ENCODE data around the gene SPECC1L.

DNA sequence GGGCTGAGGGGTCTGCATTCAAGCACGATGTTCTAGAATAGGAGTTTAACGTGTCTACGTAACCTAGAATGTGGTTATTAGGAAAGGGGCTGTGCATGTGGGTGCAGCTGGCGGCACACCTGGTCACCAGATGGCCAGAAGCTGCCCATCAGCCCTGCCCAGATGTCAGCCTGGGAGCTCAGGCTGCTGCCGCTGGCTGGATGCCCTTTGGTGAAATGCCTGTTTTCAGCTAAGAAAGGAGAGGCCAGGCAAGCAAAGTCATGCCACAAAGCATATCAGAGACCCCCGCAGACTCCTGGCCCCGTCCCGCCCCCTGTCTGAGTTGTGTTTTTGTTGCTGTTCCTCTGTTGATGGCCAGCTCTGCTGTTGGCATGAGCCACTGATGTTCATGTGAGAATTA, 145.5 kb downstream of the SPECC1L start:
- TF ChIP-seq SRF (IDR thresholded peaks at IDR 0.05; ENCODE audit: low read depth in 2 of 2, low read length in 2 of 2) = no peak
- TF ChIP-seq MYC (IDR thresholded peaks at IDR 0.05; ENCODE audit: insufficient read depth, insufficient read length, insufficient replicate concordance, low read length, severe bottlenecking) = no peak
- TF ChIP-seq TCF7 (IDR thresholded peaks at IDR 0.05; ENCODE audit: borderline replicate concordance) = no peak
- TF ChIP-seq CEBPB (IDR thresholded peaks at IDR 0.05; ENCODE audit: borderline replicate concordance in 1 of 2, low read depth in 2 of 2, low read length in 2 of 2) = no peak
- no peak for TF ChIP-seq TAF1 (IDR thresholded peaks at IDR 0.05; ENCODE audit: borderline replicate concordance, low read depth, low read length)
- no peak for TF ChIP-seq EGR1 (IDR thresholded peaks at IDR 0.05; ENCODE audit: borderline replicate concordance in 1 of 2, low read depth in 2 of 2, low read length in 2 of 2)
- TF ChIP-seq POLR2AphosphoS5 (IDR thresholded peaks at IDR 0.05; ENCODE audit: low read length) = no peak
- TF ChIP-seq, protein P1, sequence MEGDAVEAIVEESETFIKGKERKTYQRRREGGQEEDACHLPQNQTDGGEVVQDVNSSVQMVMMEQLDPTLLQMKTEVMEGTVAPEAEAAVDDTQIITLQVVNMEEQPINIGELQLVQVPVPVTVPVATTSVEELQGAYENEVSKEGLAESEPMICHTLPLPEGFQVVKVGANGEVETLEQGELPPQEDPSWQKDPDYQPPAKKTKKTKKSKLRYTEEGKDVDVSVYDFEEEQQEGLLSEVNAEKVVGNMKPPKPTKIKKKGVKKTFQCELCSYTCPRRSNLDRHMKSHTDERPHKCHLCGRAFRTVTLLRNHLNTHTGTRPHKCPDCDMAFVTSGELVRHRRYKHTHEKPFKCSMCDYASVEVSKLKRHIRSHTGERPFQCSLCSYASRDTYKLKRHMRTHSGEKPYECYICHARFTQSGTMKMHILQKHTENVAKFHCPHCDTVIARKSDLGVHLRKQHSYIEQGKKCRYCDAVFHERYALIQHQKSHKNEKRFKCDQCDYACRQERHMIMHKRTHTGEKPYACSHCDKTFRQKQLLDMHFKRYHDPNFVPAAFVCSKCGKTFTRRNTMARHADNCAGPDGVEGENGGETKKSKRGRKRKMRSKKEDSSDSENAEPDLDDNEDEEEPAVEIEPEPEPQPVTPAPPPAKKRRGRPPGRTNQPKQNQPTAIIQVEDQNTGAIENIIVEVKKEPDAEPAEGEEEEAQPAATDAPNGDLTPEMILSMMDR (IDR thresholded peaks at IDR 0.05 in 2 of 3, conservative IDR thresholded peaks at IDR 0.05 in 1 of 3; ENCODE audit: control insufficient read depth in 2 of 3, extremely low read depth in 1 of 3, insufficient read depth in 1 of 3, low read depth in 3 of 3, low read length in 3 of 3) = no peak
- no peak for TF ChIP-seq TCF12 (IDR thresholded peaks at IDR 0.05; ENCODE audit: low read depth, low read length)
- no peak for TF ChIP-seq WRNIP1 (IDR thresholded peaks at IDR 0.05; ENCODE audit: borderline replicate concordance, low read depth, low read length)
